Measurements from ENCODE around the gene UBA3.

UBA3 gene

GRCh38 chr3:69012100-69012799, 67.9 kb downstream of the UBA3 start:
- DNase-seq (ENCODE audit: low read depth in 2 of 2): no peak

- DNase-seq (ENCODE audit: low read depth in 2 of 2): no peak
These were observed 69.0 kb downstream of the UBA3 start for GRCh38 chr3:69011096-69011730.

GRCh38 chr3:69009559-69010410, 70.4 kb downstream of the UBA3 start:
- no peak for DNase-seq (ENCODE audit: low read depth in 2 of 2)

GRCh38 chr3:69008980-69009379, 71.2 kb downstream of the UBA3 start:
- DNase-seq (ENCODE audit: low read depth in 2 of 2): no peak

GRCh38 chr3:69005791-69006482, 74.2 kb downstream of the UBA3 start:
- no peak for DNase-seq (ENCODE audit: low read depth in 2 of 2)

- no peak for DNase-seq (ENCODE audit: low read depth in 2 of 2)
These were observed 74.9 kb downstream of the UBA3 start for GRCh38 chr3:69005071-69005790.
